Ascending aorta (tissue), 2 donors: Measurements from ENCODE around the gene PLA2G5. TPM values are rescaled to one million over a fixed set of nuclear protein-coding genes. Genes with fewer than 3 reads are reported as not detected.

Experiments used
- DNase-seq, 2 donors: peaks; one replicate each; pipeline ENCODE4 v3.0.0-alpha.2; 2019; ENCODE audit warnings: low spot score in 2 of 2
- H3K27ac ChIP-seq, 2 donors: fragments of 200-600 bp; sonication (generic); one replicate each; pipeline ENCODE4 v1.5.1; 2016 to 2017; ENCODE audit warnings: mild to moderate bottlenecking in 1 of 2
- H3K27me3 ChIP-seq: fragments of 200-600 bp; sonication (generic); one replicate; pipeline ENCODE4 v1.5.1; 2017
- H3K36me3 ChIP-seq, 2 donors: fragments of 200-600 bp; sonication (generic); one replicate each; pipeline ENCODE4 v1.5.1; 2016
- H3K4me1 ChIP-seq, 2 donors: fragments of 200-600 bp; sonication (generic); one replicate each; pipeline ENCODE4 v1.5.1; 2016 to 2017; ENCODE audit warnings: mild to moderate bottlenecking in 1 of 2
- H3K4me3 ChIP-seq, 2 donors: fragments of 200-600 bp; sonication (generic); one replicate each; pipeline ENCODE4 v1.5.1; 2016 to 2017; ENCODE audit warnings: mild to moderate bottlenecking in 1 of 2
- H3K9me3 ChIP-seq, 2 donors: fragments of 200-600 bp; sonication (generic); one replicate each; pipeline ENCODE4 v1.5.1; 2016
- CTCF ChIP-seq, 3 experiments: fragments of 200-600 bp in 2 of 3; fragments of 450-650 bp in 1 of 3; sonication (generic) in 2 of 3; IDR thresholded peaks; one replicate each; pipeline ENCODE4 v1.5.1; 2016 to 2019; ENCODE audit warnings: antibody characterized with exemption in 3 of 3, mild to moderate bottlenecking in 1 of 3, moderate library complexity in 1 of 3
- intact Hi-C: fragments of 100-400 bp; cut with DNase I; formaldehyde crosslinking; loops from one replicate; pipeline ENCODE4 v1.15.1; 2023
- total RNA-seq: library from RNA; depleted of rRNA; stranded (reverse); fragments of >200 nt; gene quantifications from one replicate; pipeline ENCODE4 v1.1.0, GENCODE V29; 2016

PLA2G5 gene
- total RNA-seq, 1 donor from 2014 or later = 8.5 TPM

- Histone ChIP-seq H3K4me1 (no peaks in the 10 kb centered on the region), H3K36me3 (no peaks in the 10 kb centered on the region), H3K4me3 (no peak overlapping the region), H3K27ac (no peak overlapping the region), H3K27me3 (no peaks in the 10 kb centered on the region), H3K9me3 (no peaks in the 10 kb centered on the region)
- no peak for TF ChIP-seq CTCF (IDR thresholded peaks at IDR 0.05)
- intact Hi-C loops = no loop called here
- DNase-seq = no peak
These were observed 38.2 kb upstream of the PLA2G5 start for GRCh38 chr1:20031836-20032235.

GRCh38 chr1:20032425-20032824, 37.6 kb upstream of the PLA2G5 start:
- Histone ChIP-seq H3K27me3 (no peaks in the 10 kb centered on the region), H3K4me1 (no peaks in the 10 kb centered on the region), H3K9me3 (no peaks in the 10 kb centered on the region), H3K36me3 (no peaks in the 10 kb centered on the region), H3K27ac (no peak overlapping the region), H3K4me3 (no peak overlapping the region)
- intact Hi-C loops = no loop called here
- TF ChIP-seq CTCF (IDR thresholded peaks at IDR 0.05) = no peak
- no peak for DNase-seq

GRCh38 chr1:20033420-20033819, 36.6 kb upstream of the PLA2G5 start:
- H3K27ac ChIP-seq = no peak overlapping the region
- intact Hi-C loops = no loop called here
- no peak for DNase-seq

GRCh38 chr1:20035114-20035513, 34.9 kb upstream of the PLA2G5 start:
- Histone ChIP-seq H3K4me3 (no peak overlapping the region), H3K36me3 (no peaks in the 10 kb centered on the region), H3K4me1 (no peaks in the 10 kb centered on the region), H3K27me3 (no peaks in the 10 kb centered on the region), H3K27ac (no peak overlapping the region), H3K9me3 (no peaks in the 10 kb centered on the region)
- intact Hi-C loops = no loop called here
- no peak for DNase-seq
- TF ChIP-seq CTCF (IDR thresholded peaks at IDR 0.05) = no peak

More at GRCh38 chr1:20033420-20033819, 36.6 kb upstream of the PLA2G5 start:
- no peaks in the 10 kb centered on the region for H3K36me3 ChIP-seq
- no peaks in the 10 kb centered on the region for H3K9me3 ChIP-seq
- no peaks in the 10 kb centered on the region for H3K27me3 ChIP-seq
- H3K4me3 ChIP-seq = no peak overlapping the region
- no peaks in the 10 kb centered on the region for H3K4me1 ChIP-seq
- TF ChIP-seq CTCF (IDR thresholded peaks at IDR 0.05) = no peak

GRCh38 chr1:20037877-20038276, 32.1 kb upstream of the PLA2G5 start:
- TF ChIP-seq CTCF (IDR thresholded peaks at IDR 0.05) = no peak
- Histone ChIP-seq H3K4me1 (no peaks in the 10 kb centered on the region), H3K36me3 (no peaks in the 10 kb centered on the region), H3K9me3 (no peaks in the 10 kb centered on the region), H3K27me3 (no peaks in the 10 kb centered on the region), H3K4me3 (no peak overlapping the region), H3K27ac (no peak overlapping the region)
- intact Hi-C loops = no loop called here
- no peak for DNase-seq

- intact Hi-C loops = no loop called here
- H3K27ac ChIP-seq = no peak overlapping the region
These were observed 22.9 kb upstream of the PLA2G5 start for GRCh38 chr1:20047096-20047495.

More at GRCh38 chr1:20047096-20047495, 22.9 kb upstream of the PLA2G5 start:
- Histone ChIP-seq H3K4me1 (no peaks in the 10 kb centered on the region), H3K36me3 (no peaks in the 10 kb centered on the region), H3K4me3 (no peak overlapping the region), H3K9me3 (peaks cover 4 to 5% of the 10 kb centered on the region in 2 donors), H3K27me3 (no peaks in the 10 kb centered on the region)
- no peak for TF ChIP-seq CTCF (IDR thresholded peaks at IDR 0.05)
- no peak for DNase-seq
